DOHH2 (cell line): ENCODE measurements around the gene EHMT1.

Experiments used
- H3F3A ChIP-seq: fragments of 200-600 bp; sonication (generic), shearing (Covaris generic); 2 replicates; pipeline ENCODE4 v1.6.0; 2016; ENCODE audit warnings: antibody characterized with exemption, mild to moderate bottlenecking; ENCODE audit not compliant: control insufficient read depth, insufficient read depth
- H3K27ac ChIP-seq: fragments of 200-600 bp; sonication (generic); 2 replicates; pipeline ENCODE4 v1.5.1; 2014; ENCODE audit warnings: low read depth, mild to moderate bottlenecking, low read length, moderate library complexity
- H3K27me3 ChIP-seq: fragments of 200-600 bp; sonication (generic); 2 replicates; pipeline ENCODE4 v1.6.1; 2014; ENCODE audit warnings: mild to moderate bottlenecking, low read length, mixed read lengths; ENCODE audit not compliant: control insufficient read depth
- H3K36me3 ChIP-seq: fragments of 200-600 bp; sonication (generic); 2 replicates; pipeline ENCODE4 v1.6.1; 2014; ENCODE audit warnings: mild to moderate bottlenecking, low read length, moderate library complexity, mixed read lengths; ENCODE audit not compliant: control insufficient read depth
- H3K4me1 ChIP-seq: fragments of 200-600 bp; sonication (generic); 2 replicates; pipeline ENCODE4 v1.6.1; 2014; ENCODE audit warnings: mild to moderate bottlenecking, low read length, mixed read lengths; ENCODE audit not compliant: control insufficient read depth
- H3K4me2 ChIP-seq: fragments of 200-600 bp; sonication (generic); 2 replicates; pipeline ENCODE4 v1.6.0; 2014; ENCODE audit warnings: mild to moderate bottlenecking, low read length, moderate library complexity
- H3K4me3 ChIP-seq: fragments of 200-600 bp; sonication (generic); 2 replicates; pipeline ENCODE4 v1.5.1; 2014; ENCODE audit warnings: mild to moderate bottlenecking, low read length, mixed read lengths
- H3K79me2 ChIP-seq: fragments of 200-600 bp; sonication (generic); 2 replicates; pipeline ENCODE4 v1.6.1; 2014; ENCODE audit warnings: mild to moderate bottlenecking, low read length, mixed read lengths; ENCODE audit not compliant: control insufficient read depth
- H3K9me2 ChIP-seq: fragments of 200-600 bp; sonication (generic); replicated peaks from 2 replicates; pipeline ENCODE4 v1.6.1; 2014; ENCODE audit warnings: mild to moderate bottlenecking, low read length, mixed read lengths; ENCODE audit not compliant: control insufficient read depth
- H3K9me3 ChIP-seq: fragments of 200-600 bp; sonication (generic); 2 replicates; pipeline ENCODE4 v1.6.1; 2014; ENCODE audit warnings: antibody characterized with exemption, low read length, mixed read lengths; ENCODE audit not compliant: control insufficient read depth, insufficient read depth
- H4K20me1 ChIP-seq: fragments of 200-600 bp; sonication (generic); 2 replicates; pipeline ENCODE4 v1.6.0; 2014; ENCODE audit warnings: low read depth, mild to moderate bottlenecking, antibody characterized with exemption, low read length, moderate library complexity; ENCODE audit not compliant: control insufficient read depth, insufficient read depth
- EZH2phosphoT487 ChIP-seq: fragments of 200-600 bp; sonication (generic); IDR thresholded peaks from 2 replicates; pipeline ENCODE4 v1.6.1; 2017; ENCODE audit warnings: borderline replicate concordance, mild to moderate bottlenecking, antibody characterized with exemption, low read length, moderate library complexity, mixed read lengths
- TF ChIP-seq, protein P1 (sequence below): fragments of 200-600 bp; sonication (generic); IDR thresholded peaks from one replicate; pipeline ENCODE4 v1.5.1; 2014; ENCODE audit warnings: antibody characterized with exemption, mild to moderate bottlenecking, low read depth, low read length; ENCODE audit not compliant: poor library complexity, severe bottlenecking

EHMT1 gene

DNA sequence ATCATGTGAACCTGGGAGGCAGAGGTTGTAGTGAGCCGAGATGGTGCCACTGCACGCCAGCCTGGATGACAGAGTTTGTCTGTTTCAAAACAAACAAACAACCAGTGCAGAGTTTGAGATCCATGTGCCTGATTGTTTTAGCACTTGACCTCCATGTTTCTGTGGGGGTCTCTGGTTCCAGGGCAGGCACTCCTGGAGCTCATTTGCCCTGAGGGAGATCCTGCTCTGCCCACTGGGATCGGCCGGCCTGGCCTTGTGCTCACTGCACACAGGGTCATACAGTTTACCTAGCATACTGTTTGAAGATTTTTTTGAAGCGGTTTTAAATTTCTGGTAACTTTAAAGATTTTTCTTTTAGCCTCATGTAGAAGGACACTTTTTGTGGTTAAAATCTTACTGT, 78.4 kb downstream of the EHMT1 start:
- Histone ChIP-seq H3K79me2 (peaks cover 94% of the 10 kb centered on the region), H3K9me2 (no peaks in the 10 kb centered on the region), H3K36me3 (peaks cover 63% of the 10 kb centered on the region), H3K4me1 (peaks cover 13% of the 10 kb centered on the region), H3K4me3 (no peak overlapping the region), H3K4me2 (no peak overlapping the region), H3K9me3 (peaks cover 8% of the 10 kb centered on the region; the same call in 1 of the 2 replicates), H3K27me3 (no peaks in the 10 kb centered on the region), H3F3A (no peaks in the 10 kb centered on the region), H3K27ac (no peak overlapping the region), H4K20me1 (peaks cover 11% of the 10 kb centered on the region; the same call in 1 of the 2 replicates)
- TF ChIP-seq, protein P1, sequence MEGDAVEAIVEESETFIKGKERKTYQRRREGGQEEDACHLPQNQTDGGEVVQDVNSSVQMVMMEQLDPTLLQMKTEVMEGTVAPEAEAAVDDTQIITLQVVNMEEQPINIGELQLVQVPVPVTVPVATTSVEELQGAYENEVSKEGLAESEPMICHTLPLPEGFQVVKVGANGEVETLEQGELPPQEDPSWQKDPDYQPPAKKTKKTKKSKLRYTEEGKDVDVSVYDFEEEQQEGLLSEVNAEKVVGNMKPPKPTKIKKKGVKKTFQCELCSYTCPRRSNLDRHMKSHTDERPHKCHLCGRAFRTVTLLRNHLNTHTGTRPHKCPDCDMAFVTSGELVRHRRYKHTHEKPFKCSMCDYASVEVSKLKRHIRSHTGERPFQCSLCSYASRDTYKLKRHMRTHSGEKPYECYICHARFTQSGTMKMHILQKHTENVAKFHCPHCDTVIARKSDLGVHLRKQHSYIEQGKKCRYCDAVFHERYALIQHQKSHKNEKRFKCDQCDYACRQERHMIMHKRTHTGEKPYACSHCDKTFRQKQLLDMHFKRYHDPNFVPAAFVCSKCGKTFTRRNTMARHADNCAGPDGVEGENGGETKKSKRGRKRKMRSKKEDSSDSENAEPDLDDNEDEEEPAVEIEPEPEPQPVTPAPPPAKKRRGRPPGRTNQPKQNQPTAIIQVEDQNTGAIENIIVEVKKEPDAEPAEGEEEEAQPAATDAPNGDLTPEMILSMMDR: no peak
- TF ChIP-seq EZH2phosphoT487: no peak

DNA sequence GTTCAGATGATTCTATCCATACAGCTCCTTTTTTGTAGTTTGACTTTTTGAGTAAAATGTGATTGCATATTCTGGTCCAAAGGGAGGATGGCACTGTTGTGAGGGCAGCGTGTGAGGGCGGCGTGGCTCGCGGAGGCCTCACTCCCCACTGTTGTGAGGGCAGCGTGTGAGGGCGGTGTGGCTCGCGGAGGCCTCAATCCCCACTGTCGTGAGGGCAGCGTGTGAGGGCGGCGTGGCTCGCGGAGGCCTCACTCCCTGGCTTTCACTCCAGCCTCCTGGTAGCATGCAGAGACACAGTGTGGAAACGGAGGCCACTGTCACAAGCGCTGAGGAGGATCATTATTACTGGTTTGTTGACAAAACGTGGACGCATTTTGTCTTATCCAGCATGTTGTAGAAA, 79.0 kb downstream of the EHMT1 start:
- peaks cover 7% of the 10 kb centered on the region; the same call in 1 of the 2 replicates for H4K20me1 ChIP-seq
- H3K79me2 ChIP-seq: peaks cover 94% of the 10 kb centered on the region
- no peak overlapping the region for H3K4me2 ChIP-seq

DNA sequence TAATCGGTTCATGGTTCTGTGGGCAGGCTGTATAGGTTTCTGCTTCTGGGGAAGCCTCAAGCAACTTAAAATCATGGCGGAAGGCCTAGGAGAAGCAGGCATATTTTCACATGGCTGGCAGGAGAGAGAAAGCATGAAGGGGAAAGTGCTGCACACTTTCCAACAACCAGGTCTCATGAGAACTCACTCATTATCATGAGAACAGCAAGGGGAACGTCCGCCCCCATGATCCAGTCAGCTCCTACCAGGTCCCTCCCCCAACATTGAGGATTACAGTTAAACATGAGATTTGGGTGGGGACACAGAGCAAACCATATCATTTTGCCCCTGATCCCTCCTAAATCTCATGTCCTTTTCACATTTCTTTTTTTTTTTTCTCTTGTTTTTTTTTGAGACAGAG, 82.1 kb downstream of the EHMT1 start:
- no peak for TF ChIP-seq EZH2phosphoT487
- TF ChIP-seq, protein P1: no peak
- Histone ChIP-seq H3K4me2 (no peak overlapping the region), H4K20me1 (no peaks in the 10 kb centered on the region; the same call in 1 of the 2 replicates), H3K36me3 (peaks cover 60% of the 10 kb centered on the region), H3K9me3 (peaks cover 22% of the 10 kb centered on the region), H3K27me3 (no peaks in the 10 kb centered on the region), H3K79me2 (peaks cover 96% of the 10 kb centered on the region), H3K4me1 (peaks cover 36% of the 10 kb centered on the region), H3K27ac (no peak overlapping the region), H3F3A (peaks cover 19% of the 10 kb centered on the region), H3K9me2 (no peaks in the 10 kb centered on the region), H3K4me3 (no peak overlapping the region)

More for the DNA sequence above, 79.0 kb downstream of the EHMT1 start:
- Histone ChIP-seq H3K4me1 (peaks cover 19% of the 10 kb centered on the region), H3K9me2 (no peaks in the 10 kb centered on the region), H3K4me3 (no peak overlapping the region), H3F3A (peaks cover 2% of the 10 kb centered on the region), H3K27me3 (no peaks in the 10 kb centered on the region), H3K36me3 (peaks cover 64% of the 10 kb centered on the region), H3K9me3 (peaks cover 14% of the 10 kb centered on the region), H3K27ac (no peak overlapping the region)
- TF ChIP-seq EZH2phosphoT487: no peak
- TF ChIP-seq, protein P1: no peak
